HEK293T (cell line): ENCODE results near the gene LCN12.
"Not testable (repeated sequence)": the region's sequence is repeated elsewhere in the genome, so short reads cannot be mapped to it uniquely, and the experiment has no call there.

ENCODE experiments used
- CTCF ChIA-PET: fragments of 350-600 bp; formaldehyde crosslinking; extraction: SDS; loops from one replicate; lab custom pipeline; 2021; ENCODE audit warnings: antibody characterized with exemption, inconsistent platforms; lab: Yijun Ruan, JAX
- POLR2A ChIA-PET: fragments of 350-600 bp; formaldehyde crosslinking; extraction: SDS; loops from one replicate; lab custom pipeline; 2020; ENCODE audit warnings: antibody characterized with exemption, inconsistent platforms; lab: Yijun Ruan, JAX
- DNase-seq: peaks from one replicate; pipeline ENCODE4 v3.0.0; 2012; ENCODE audit warnings: mixed read lengths; ENCODE audit errors: extremely low spot score
- L3MBTL2 ChIP-seq: fragments of 450-650 bp; conservative IDR thresholded peaks from 2 replicates; pipeline ENCODE4 v1.6.1; 2016; ENCODE audit warnings: mild to moderate bottlenecking

Gene LCN12

DNA sequence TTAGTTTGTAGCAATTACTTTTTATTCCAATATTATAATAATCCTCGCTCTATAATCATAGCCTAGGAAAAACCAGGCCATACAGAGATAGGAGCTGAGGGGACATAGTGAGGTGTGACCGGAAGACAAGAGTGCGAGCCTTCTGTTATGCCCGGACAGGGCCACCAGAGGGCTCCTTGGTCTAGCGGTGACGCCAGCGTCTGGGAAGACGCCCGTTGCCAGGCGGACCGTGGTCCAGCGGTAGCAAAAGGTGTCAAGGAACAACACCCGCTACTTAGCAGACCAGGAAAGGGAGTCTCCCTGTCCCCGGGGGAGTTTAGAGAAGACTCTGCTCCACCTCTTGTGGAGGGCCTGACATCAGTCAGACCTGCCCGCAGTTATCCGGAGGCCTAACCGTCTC lies 52.2 kb downstream of the LCN12 start:
- 0 out of 2 replicates have a peak, but pooled peaks have one; percentile 30 for TF ChIP-seq L3MBTL2
- CTCF ChIA-PET, DNase-seq: not testable (repeated sequence)
- POLR2A ChIA-PET = interaction anchor here (1.6 kb wide), 1 partner anchor 12 kb away, joined by 7 read pairs; the partner anchor contains the start of gene PAXX
